Ramos (cell line): Measurements from ENCODE around the gene GREM1.

Experiments
- in situ Hi-C: fragments of 300-500 bp; cut with MboI; formaldehyde crosslinking; loops from one replicate; pipeline ENCODE4 v1.14.3; 2022; ENCODE audit warnings: low sequenced_read_pairs; ENCODE audit not compliant: unreplicated experiment

Gene GREM1

DNA sequence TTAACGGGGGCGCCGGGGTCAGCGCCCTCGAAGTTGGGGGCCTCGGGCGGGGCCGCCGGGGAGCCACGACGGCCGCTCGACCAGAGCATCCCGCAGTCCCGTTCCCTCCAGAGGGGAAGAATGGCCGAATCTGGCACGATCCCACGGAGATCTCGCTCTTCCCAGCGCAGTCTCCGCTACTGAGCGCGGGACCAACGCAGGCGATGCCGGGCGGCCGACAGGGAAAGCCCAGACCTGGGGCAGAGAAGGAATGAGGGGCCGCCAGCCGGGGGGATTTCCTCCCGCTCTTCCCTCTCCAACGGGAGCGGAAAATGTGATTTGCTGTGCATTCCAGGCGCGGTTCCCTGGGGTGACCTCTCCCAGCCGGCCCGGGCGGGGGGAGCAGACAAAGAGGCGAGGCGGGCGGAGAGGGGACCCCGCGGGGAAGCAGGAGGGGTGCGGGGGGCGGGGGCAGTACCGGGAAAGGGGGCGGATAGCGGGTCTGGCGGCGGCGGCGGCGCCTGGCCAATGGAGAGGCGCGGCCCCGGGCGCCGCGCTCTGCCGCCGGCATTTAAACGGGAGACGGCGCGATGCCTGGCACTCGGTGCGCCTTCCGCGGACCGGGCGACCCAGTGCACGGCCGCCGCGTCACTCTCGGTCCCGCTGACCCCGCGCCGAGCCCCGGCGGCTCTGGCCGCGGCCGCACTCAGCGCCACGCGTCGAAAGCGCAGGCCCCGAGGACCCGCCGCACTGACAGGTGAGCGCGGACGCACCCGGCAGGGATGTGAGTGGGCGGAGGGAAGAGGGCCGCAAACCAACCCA, at the start of gene GREM1:
GREM1 (plus strand) TSS at position 579 of the 801 bp plus-strand sequence. CDS start 12,687 bp downstream, outside the sequence.
- in situ Hi-C loops, result no loop called here

DNA sequence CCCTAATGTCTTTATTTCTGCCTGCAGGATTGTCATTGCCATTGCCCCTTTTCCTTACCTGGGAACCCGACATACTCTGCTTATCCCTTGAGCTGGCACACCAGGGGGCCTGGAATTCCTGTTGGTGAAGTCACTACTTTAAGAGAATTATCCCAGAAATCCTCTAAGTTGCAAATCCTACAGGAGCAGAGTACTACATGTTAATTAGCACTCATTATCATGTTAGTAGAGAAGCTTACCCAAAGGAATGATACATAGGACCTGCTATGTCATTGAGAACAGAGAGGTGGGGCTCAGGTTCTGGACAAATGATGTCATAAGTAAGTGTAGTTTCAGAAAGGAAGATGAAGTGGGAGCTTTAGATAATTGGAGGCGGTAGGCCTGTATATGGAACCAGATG, 48.9 kb upstream of the GREM1 start:
- in situ Hi-C loops, result loop anchor here (10.0 kb wide), 1 partner anchor 326 kb away; no protein-coding TSS in a partner anchor

DNA sequence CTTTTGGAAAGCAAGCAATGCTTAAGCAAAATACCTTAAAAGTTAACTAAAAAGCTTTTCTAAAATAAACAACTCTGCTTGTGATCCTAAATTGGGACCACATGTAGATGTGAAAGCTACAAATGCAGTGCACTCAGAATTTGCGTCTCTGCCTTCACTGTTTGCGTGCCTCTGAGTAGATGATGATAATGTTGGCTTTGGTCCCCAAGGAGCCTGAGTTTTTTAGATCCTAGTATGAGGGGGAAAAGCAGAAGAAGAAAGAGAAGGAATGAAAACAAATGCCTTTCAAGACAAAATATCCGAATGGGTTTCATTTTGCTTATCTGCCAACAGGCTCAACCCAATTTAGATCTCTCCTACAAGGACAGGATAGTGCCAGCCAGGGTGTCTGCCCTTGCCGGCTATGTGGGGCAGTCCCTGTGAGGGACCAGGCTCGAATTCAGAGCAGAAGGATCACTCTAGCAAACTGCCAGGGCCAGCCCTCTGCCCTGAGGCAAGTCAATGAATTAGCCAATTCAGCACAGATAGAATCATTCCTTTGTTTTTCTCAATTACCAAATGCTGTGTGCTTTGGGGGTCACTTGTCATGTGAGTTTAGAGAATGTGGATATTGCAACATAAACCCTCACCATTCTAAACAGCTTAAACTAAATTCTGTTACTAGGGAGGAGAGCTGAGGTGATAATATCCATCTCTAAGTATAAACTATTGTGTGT, 47.8 kb upstream of the GREM1 start:
- in situ Hi-C loops, result loop anchor here (10.0 kb wide), 1 partner anchor 325 kb away; no protein-coding TSS in a partner anchor

DNA sequence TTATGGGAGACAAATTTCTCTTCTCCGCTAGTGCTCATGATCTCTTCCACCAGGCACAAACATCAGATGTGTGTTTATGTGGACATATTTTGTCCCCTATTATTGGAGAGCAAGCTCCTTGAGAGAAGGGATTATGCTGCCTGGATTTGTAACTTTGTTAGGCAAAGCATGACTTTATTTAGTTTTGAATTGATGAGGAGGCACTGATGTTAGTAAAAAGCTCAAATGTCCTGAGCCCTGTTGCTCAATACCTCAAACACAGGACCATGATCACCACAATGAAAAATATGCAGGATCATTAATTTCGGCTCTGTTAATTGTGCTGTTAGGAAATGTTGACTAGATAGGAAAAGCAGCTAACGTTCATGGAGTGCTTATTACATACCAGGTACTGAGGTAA, 47.2 kb upstream of the GREM1 start:
- in situ Hi-C loops, result no loop called here

DNA sequence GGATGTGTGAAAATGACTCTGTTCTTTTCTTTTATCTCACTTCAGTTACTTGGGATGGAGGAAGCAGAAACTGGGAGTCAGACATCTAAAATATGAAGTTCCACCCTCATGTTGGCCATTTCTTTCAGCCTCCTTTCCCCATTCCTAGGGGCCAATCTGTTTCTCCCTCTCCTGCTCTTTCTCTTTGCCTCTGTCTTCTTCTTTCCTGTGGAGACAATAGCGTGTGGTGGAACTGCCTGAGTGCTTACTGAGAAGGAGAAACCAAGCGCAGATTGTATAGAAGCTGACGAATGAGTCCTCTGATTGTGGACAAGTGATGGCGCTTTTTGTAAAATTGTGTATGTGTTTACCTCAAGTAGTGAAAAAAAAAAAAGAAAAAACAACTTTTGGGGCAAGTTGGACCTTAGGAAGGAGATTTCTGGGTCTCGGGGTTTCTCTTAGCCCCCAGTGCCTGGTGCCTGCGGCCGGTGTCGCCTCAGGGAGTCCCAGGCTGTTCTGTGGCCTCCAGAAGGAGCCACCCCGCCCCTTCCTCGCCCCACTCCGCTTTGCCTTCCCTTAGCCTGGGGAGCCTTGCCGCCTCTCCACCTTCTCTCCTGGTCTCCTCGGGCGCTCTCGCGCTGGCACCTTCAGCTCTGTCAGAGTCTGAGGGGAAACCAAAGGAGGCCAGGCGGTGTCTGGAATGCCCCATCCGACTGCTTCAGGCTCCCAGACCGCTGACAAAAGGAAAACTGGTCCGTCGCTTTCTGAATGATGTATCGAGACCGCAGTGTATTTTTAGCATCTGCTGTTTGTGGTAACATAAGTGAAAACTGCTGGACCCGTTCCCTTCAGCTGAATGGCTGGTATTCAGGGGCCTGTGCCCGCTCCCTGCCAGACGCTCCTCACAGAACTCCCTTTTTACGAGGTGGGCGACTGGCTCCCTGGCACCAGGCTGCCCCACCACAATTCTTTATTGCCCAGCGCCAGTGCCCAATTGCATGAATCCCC, 46.2 kb upstream of the GREM1 start:
- in situ Hi-C loops, result no loop called here

DNA sequence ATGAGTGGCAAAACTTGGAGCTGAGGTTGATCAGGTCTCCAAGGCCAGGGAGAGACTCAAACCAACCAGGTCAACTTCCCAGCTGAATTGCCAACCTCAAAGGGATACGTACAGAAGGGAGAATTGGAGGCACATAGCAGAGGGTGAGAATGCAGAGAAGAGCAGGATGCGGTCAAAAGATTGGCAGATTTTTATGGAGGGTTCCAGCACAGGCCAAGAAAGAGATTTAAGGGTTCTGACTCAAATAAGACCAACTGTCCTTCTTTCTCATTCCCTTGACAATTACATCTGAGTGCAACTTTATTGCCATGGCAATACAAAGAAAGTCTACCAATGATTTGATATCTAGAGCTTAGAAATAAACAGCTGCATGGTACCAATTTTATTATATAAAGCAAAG, 43.1 kb upstream of the GREM1 start:
- in situ Hi-C loops, result no loop called here

DNA sequence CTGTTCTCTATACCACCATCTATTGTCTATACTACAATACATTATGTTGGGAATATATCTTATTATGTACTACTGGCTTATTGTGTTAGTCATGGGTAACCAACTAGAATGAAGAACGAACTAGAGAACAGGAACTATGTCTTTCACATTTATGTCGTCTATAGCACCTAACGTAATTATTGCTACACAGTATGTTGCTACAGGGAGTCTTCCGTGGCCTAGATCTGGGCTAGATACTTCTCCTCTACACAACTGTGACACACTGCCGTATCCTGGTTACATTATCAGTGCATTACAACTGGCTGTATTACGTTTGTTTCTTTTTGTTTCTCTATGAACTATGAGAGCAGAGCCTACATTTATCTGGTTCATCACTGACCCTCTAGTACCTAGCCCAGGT, 42.3 kb upstream of the GREM1 start:
- in situ Hi-C loops, result no loop called here

DNA sequence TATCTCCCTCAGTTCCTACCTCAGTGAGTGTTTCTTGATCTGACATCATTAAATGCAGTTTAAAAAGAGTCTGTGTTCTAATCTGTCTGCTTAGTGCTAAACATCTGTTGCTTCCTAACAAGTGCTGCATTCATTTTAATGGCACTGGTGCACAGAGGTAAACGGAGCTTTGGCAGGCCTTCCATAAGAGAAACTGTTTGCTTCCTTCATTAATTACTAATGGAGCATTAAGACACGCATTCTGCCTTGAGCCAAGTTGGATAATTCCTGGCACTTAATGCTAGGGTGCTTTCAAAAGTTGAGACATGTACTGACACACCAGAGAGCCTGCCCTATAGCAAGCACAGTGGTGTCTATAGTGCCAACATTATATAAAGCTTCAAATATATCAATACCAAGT, 41.6 kb upstream of the GREM1 start:
- in situ Hi-C loops, result no loop called here

DNA sequence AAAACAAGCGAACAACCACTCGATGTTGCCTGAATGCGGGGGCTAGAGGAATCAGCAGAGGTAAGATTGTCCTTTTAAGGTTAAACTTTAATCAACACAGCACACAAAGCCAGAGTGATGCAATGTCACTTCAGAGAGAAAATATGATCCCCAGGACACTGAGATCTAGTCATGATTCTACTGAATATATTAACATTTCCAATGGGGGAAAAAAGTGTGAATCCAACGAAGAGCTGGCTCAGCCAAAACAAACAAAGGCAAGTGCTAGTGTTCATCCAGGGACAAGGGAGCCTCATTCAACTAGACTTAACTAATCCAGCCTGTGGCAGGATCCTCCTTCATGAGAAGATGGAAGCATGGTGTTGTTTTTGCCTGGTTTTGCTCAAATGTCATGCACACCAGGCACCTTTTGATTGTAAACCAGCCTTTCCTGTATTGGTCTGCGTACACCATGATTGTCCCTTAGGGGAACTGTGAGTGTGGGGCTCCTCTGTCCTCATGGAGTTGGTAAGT, 40.5 kb upstream of the GREM1 start:
- in situ Hi-C loops, result no loop called here

DNA sequence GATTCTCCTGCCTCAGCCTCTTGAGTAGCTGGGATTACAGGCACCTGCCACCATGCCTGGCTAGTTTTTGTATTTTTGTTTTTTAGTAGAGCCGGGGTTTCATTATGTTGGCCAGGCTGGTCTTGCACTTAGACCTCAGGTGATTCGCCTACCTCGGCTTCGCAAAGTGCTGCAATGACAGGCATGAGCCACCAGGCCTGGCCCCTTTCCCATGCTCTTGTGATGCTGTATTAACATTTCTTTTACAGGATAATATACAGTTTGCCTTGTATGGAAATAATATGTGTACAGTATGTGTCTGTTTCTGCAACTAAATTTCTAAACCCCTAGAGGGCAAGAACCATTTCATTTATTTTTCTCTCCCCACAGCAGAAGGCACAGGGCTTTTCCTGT, 38.5 kb upstream of the GREM1 start:
- in situ Hi-C loops, result no loop called here

DNA sequence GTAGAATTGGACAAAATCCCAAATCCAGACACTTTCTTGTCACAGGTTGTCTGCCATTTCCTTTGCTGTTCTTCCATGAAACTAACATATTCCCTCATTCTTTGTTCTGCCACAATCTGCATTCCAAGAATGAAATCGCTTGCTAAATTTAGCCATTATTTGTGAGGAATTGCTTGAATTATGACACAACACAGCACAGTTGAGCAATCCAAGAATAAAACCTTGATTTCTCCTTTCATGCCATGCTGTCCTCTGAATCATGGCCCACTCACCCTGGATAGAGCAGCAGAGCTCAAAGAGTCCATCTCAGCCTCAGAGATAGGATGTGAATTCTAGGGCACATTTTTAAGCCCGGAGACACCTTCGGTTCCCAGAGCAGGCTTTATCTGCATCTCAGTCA, 35.2 kb upstream of the GREM1 start:
- in situ Hi-C loops, result no loop called here

DNA sequence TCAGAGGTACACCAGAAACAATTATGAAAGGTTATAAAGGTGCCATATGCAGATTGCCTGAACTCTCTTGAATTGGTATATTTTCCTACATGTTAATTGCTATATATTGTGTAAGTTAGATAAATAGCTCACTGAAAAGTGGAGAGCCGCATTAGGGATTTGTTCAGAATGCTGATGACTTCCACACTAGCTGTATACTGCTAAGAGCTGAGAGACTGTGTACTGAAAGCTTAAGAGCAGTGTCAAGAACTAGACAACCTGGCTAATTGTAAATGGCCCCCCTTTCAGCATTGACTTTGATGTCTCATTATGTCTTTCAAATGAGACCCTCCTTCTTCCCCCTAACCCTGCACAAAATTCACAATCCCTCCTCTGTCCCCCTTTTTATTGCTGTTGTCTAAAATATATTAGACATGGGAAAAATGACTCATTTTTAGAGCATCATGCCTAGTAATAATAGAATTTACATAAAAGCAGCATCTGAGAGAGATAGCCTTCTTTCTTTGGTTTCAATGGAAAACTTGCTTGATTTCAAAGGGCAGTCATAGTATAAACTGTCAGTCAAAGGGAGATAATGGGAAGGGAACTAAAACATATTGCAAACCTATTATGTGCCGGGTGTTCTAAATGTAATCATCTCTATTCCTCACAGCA, 34.7 kb upstream of the GREM1 start:
- in situ Hi-C loops, result no loop called here

DNA sequence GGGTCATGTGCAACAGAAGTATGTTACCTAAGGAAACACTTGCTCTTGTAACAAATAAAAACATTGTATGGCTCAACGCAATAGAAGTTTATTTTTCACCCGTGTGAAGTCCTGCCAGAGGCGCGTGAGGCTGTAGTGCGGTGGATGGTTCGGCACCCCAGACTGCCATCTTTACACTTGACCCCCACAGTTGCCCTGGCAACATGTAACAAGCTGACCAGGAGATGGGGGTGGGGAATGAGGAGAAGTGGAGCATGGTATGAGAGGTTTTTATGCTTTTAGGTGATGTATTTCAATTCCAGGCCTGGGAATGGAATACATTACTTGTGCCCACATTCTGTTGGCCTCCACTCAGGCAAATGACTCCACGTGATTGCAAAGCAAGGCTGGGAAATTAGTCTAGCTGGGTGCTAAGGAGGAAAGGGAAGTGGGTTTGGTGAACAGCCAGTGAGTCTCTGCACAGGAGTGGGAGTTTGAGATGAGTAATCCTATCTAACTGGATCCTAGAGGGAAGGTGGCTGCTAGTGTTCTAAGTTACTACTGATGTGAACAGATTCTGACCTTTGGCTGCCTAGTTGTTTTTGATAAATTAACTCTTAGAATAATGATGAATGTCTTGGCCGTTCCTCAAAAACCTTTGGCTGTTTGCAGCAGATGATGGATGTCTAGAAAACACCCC, 33.8 kb upstream of the GREM1 start:
- in situ Hi-C loops, result no loop called here

DNA sequence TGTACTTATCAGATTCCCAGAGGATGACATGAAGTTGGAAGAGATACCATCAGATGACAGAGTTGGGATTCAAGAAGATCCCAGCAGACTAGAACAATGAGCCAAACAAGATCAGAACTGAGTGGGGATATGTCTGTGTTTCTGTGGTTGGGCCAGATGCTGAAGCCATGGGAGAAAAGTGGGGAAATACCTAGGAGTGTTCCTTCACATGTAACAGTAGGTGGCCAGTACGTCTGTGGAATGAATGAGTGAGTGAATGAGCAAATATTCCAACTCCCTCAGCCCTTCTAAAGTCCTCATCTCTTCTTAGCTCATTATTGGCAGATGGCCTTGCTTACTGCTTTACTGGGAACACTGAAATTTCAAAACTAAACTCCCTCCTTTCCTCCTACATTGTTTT, 32.2 kb upstream of the GREM1 start:
- in situ Hi-C loops, result no loop called here

DNA sequence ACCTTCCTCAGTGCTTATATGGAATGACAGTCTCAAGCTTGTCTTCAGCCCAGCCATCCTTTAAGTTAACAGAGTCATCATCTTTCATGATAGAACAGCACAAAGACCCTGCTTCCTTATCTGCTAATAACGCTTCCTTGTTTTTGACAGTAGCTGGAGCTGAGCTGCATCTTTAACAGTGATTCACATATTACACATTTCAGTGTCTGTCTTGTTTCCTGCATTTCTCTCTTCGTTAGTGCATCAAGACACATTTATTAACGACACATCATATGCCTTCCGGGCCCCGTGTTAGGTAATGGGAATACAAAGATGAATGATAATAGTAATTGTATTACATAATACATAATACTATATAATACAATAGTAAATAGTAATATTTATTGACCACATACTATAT, 30.2 kb upstream of the GREM1 start:
- in situ Hi-C loops, result no loop called here

DNA sequence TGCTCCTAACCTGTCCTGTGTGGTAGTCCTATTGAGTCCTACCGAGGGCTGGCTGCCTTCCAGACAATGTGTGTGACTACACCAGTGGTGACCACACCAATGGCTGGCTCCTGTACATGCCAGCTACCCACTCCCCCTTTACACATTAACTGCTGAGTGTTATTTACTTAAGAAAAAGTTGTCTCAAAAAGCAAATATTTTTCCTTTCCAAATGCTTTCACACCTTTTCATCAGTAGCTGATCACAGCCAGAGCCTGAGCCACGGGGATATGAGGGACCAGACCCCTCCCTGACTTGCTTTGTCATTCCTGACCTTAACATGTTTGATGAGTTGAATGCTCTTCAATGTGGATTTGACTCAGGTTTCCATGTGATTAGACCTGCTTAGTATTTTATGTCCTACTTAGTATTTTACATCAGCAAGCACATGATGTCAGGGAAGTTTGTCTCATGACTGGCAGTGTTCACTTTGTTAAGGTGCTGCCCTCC, 29.6 kb upstream of the GREM1 start:
- in situ Hi-C loops, result no loop called here

DNA sequence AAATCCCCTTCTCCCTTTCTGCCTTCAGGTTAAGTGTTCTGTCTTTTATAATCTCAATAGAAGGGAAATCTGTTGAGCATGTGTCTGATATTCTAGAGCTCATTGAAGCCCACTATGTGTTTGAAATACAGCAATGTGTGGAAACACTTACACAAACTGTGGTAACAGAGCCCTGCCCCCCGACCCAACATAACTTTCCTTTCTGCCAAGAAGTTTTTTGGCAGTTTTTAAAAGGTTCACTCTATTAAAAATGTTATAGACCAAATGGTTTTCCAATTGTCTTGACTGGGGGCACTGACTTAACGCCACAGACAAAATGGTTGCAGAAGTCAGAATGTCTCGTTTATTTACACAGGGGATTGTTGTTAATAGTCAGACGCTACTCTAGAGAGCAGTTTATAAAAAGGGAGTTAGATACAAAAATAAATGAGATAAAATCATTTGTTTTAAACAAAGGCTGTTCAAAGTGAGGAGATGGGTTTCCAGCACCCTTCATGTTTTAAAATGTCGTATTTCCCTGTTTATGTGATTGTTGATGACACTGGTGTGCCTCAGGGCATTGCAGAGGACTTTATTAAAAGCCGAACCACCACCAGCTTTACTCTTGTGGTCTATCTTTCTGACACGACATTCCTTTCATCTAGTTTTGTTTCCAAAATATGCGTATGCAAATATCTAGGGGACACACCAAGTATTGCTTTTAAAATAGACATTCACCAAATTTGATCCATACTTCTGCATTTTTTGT, 26.7 kb upstream of the GREM1 start:
- in situ Hi-C loops, result no loop called here

DNA sequence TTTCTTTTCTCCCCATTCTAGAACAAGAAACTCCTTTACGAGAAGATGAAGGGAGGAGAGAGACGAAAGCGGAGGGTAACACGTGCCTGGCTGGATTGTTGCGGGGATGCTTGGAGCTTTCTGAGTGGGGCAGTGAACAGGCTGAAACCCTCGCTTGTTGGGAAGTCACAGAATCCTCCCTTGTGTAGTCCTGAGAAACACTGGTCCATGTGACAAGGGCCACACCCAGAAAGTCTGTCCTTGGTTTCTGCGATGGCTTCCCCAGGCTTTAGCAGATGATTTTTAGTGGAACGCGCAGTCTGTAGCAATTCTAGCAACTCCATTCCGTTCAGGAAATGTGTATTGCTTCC, 26.1 kb upstream of the GREM1 start:
- in situ Hi-C loops, result no loop called here

DNA sequence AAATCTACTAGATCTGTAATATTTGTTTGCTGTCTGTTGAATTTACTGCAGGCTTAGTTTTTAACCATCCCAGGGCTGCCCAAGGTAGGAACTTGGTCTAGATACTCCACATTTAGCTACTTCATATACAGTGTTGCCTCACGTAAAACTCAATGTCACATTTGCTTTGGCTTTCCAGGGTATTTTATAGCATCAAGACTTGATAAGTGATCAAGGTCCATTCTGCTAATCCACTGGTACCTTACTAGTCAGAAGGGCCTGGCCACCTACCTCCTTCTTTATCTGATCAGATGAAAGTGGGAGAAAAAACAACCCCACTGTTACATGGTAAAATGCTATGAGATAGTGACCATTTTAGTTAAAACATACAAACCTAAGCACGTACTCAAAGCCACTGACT, 25.5 kb upstream of the GREM1 start:
- in situ Hi-C loops, result no loop called here
